HG03196 (cell line): ENCODE data around the gene ATXN7L3.

Experiments used
- ATAC-seq: cut with Tn5 transposase; IDR thresholded peaks from one replicate; pipeline ENCODE4 v1.9.1; 2021; ENCODE audit not compliant: unreplicated experiment

Gene ATXN7L3

GRCh38 chr17:44218344-44219107 lies 18.8 kb upstream of the ATXN7L3 start:
- ATAC-seq: peak; percentile 31

- ATAC-seq: peak; percentile 0
Observed at GRCh38 chr17:44217738-44218343, 18.2 kb upstream of the ATXN7L3 start.

- ATAC-seq: no peak
Observed at GRCh38 chr17:44216694-44217093, 17.0 kb upstream of the ATXN7L3 start.

GRCh38 chr17:44216173-44216572 lies 16.5 kb upstream of the ATXN7L3 start:
- ATAC-seq: no peak

GRCh38 chr17:44214896-44215295 lies 15.2 kb upstream of the ATXN7L3 start:
- ATAC-seq: no peak

GRCh38 chr17:44214230-44214494 lies 14.5 kb upstream of the ATXN7L3 start:
- no peak for ATAC-seq

- no peak for ATAC-seq
Observed at GRCh38 chr17:44213403-44214229, 13.9 kb upstream of the ATXN7L3 start.

- no peak for ATAC-seq
Observed at GRCh38 chr17:44212507-44213402, 13.1 kb upstream of the ATXN7L3 start.

GRCh38 chr17:44211281-44212265 lies 11.9 kb upstream of the ATXN7L3 start:
- no peak for ATAC-seq

GRCh38 chr17:44210342-44211192 lies 10.9 kb upstream of the ATXN7L3 start:
- peak; percentile 52 for ATAC-seq

GRCh38 chr17:44209786-44210341 lies 10.2 kb upstream of the ATXN7L3 start:
- ATAC-seq: no peak

GRCh38 chr17:44207743-44208142 lies 8.1 kb upstream of the ATXN7L3 start:
- ATAC-seq: no peak

- no peak for ATAC-seq
Observed at GRCh38 chr17:44207319-44207718, 7.6 kb upstream of the ATXN7L3 start.

GRCh38 chr17:44206825-44207155 lies 7.1 kb upstream of the ATXN7L3 start:
- no peak for ATAC-seq

- ATAC-seq: no peak
Observed at GRCh38 chr17:44205962-44206824, 6.5 kb upstream of the ATXN7L3 start.

GRCh38 chr17:44204441-44204882 lies 4.8 kb upstream of the ATXN7L3 start:
- ATAC-seq: no peak

- ATAC-seq: no peak
Observed at GRCh38 chr17:44203731-44204440, 4.2 kb upstream of the ATXN7L3 start.
